GM18526 (cell line): ENCODE measurements around the gene PRDM2.

Source experiments
- POLR2A ChIP-seq: IDR thresholded peaks from 3 replicates; pipeline ENCODE4 v1.6.1; 2011; ENCODE audit not compliant: insufficient read length; ENCODE audit errors: extremely low read depth

PRDM2 gene

DNA sequence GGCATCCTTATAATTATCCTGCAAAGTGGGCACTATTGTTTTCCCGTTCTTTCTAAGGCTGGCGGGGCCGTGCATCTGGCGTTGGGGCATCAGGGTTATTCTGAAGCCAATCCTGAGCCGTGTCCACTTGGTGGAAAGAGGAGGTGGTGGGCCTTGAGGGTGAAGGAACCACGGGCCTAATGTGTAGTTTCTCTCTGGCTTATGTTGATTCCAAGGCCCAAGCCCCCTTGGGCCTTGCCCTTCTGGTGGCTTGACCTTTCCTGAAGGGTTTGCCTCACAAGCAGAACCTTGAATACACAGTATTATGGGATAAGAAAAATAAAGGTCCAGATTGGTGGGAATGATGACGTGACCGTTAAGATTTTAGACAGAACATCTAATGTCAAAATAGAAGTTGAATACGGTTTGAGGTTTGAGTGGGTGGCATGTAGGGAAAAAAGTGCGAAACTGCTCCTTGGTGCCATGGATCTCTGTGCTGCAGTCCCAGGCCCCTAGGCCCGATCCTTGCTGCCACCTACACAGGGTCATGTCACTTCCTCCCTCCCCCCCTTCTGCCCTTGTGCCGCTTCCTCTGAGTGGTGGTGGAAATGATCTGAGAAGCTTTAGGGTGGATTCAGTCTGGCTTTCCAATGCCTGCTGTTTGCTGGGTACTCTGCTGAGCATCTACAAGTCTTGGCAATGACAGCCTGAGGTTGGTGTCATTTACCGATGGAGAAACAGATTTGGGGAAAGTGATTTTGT lies 90.5 kb downstream of the PRDM2 start:
- no peak for TF ChIP-seq POLR2A

- TF ChIP-seq POLR2A, result no peak
These were observed 92.4 kb downstream of the PRDM2 start for GRCh38 chr1:13792419-13792818.

DNA sequence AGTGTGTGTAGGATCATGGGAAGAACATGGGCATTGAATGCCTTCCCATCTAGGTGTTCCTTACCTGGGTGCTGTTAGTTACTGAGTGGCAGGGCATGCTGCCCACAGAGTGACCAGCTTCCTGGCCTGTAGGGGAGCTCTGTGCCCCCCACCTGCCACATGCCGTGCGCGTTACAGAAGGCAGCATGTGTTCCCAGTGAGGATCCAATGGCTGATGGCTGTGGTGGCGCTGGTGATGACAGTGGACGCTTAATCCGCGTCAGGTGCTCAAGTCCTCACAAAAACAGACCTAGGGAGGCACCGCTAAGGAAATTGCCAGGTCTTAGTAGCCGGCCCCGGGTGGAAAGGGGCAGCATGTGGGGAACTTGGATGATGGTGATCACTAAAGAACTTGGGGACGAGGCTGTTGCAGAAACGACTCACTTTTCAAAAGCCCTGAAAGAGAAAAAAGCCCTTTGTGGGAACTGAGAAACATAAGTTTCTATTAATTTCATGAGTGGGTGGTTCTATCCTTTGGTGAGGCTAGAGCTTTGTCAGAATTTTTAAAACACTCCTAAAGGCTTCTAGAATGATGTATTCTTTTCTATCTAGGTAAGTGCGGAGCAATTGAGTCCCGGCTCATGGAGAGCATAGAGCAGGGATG lies 93.2 kb downstream of the PRDM2 start:
- TF ChIP-seq POLR2A, result no peak

DNA sequence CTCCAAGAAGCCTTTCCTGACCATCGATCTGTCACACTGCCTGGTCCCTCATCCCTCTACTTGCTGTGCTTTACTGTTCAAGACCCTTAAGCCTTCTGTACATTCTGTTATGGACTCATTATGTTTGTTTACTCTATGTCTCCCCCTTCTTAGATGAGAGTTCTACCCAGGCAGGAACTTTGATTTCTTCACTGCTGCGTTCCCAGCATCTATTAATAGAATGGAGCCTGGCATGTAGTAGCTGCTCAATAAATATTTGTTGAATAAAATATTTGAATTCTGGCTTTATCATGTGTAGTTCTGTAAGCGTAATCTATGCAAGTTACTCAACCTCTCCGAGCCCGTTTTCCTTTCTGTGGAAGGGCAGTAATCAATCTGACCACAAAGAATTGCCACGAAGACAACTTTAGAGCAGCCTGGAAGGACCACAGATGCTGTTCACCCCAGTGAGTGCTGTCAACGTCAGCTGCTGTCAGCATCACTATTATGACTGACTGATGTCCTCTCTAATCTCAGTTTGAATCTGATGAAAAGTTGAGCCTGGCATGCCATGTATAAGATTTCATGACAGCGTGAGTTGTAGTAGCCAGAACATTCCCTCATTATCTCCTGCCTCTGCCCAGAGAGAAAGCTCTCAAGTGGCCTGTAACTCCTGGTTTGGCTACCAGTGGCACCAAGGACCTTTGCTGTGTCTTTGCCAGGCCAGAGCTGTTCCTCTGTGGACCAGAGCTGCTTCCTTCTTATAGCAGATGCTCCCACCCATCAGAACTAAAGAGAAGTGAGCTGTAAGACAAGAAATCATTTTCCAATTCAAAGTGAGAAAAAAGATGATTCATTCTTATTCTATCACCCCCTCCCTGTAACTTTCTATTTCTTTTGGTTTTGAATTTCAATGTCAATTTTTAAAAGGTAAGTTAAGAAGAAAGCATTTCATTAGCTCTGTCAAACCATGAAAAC lies 94.5 kb downstream of the PRDM2 start:
- no peak for TF ChIP-seq POLR2A

GRCh38 chr1:13797397-13797796 lies 97.4 kb downstream of the PRDM2 start:
- no peak for TF ChIP-seq POLR2A

GRCh38 chr1:13798120-13798519 lies 98.1 kb downstream of the PRDM2 start:
- TF ChIP-seq POLR2A, result no peak

DNA sequence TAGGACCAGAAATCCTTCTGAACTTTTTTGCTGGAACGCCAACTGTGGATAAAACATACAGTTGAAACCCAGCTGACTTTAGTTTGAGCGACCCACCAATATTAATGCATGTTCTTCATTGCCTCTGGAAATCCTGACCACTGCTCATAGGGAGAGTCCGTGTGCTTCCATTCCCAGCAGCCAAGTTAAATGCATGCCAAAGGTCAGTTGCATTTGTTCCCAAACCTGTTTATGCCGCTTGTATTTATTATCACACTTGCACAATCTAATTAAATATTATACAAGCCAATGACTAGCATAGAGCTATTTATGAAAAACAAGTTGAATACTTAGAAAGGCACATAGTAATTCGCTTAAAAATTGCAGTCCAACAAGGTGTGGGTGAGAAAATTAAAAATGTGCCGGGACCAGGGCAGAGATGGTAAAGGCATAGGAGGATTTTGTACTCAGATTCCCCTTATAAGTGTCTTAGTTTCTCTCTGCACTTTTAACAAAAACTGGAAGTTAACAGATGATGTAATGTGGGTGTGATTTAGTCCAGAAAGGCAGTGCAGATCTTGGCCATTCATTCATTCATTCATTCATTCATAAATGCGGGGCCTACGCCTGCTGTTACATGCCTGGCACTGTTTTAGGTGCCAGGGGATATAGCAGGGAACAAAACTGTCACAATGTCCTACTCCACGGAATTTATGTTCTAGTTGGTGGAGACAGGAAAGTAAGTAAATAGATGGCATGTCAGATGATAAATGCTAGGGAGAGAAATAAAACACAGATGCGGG lies 99.7 kb downstream of the PRDM2 start:
- no peak for TF ChIP-seq POLR2A

DNA sequence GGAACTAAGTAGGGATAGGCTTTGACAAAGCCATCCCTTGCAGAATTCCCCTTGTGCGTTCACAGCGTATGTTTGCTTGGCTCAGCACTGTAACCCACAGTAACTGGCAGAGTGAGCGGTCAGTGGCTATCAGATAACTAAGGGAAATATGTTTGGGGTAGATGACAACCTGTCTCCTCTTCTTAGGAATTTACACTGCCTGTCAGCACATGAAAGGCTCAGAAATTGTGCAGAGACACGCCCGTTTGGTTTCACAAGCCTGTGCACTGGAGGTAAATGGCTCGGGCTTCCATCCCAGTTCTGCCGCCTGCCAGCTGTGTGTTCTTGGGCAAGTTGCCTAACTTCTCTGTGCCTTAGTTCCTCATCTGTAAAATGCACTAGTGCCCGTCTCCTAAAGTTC lies 101.2 kb downstream of the PRDM2 start:
- TF ChIP-seq POLR2A, result no peak

DNA sequence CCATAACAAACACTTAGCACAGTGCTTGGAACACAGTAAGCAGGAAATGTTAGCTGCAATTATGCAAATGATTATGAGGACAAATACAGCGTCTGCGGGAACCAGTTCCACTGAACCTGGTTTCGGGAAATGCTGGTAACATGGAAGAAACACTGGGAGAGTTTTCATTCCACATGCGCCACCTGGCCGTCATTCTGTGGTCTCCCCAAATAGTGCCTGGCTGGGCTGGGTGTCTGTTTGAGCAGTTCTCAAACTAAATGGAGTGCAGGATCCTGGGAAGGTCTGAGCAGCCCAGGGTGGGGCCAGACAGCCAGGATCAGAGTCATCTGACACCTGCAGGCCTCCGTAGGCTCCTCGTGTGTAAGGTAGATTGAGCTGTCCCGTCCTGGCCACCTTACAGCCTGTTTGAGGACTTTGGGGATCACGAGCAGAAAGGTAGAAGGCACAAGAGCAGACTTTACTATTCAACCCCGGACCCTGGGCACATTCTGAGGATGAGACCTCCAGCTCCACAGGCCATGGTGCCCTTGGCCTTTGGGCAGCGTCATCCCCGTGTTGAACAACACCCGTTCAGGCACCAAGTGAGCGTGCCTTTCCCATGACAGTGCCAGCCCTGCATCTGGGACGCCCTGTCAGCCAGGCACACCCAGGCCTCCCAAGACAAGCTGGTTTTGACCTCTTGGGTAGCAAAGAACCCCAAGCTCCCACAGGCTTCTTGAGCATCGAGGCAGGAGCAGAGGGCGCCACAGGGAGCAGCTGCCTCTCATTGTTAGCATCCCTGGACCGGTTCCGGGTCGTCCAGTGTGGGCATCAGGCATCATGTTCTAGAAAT lies 101.9 kb downstream of the PRDM2 start:
- no peak for TF ChIP-seq POLR2A

DNA sequence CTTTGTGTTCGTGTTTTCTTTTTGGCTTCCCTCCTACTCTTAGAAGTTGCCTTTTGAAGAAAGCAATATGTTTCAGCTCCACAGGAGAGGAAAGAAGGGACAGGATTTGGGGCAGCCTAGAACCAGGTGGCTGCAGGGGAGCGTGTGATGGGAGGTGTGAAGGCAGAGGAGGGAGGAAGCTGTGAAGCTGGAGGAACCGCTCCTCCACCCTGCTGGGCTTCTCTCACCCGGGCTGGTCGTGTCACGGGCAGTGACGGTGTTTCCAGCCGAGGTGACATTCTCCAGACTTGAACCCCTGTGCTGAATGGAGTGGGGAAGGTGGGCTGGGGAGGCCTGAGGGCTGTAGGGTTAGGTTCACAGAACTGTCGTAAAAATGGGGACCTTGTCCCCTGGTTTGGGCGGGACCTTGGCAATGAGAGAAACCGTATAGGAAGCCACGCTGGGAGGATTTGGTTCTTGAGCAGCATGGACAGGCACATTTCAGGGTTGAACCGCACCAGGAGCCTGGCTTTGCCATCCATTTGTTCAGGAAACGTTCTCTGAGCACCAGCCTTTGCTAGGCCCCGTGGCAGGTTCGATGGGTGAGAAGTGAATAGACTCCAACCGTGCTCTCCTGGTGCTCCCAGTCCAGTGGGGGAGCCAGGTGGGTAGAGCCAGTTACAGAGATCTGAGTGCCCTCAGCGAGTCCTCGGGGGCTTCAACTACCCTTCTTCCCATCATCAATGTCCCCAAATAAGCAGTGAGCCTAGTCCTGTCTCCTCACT lies 103.0 kb downstream of the PRDM2 start:
- TF ChIP-seq POLR2A, result no peak

DNA sequence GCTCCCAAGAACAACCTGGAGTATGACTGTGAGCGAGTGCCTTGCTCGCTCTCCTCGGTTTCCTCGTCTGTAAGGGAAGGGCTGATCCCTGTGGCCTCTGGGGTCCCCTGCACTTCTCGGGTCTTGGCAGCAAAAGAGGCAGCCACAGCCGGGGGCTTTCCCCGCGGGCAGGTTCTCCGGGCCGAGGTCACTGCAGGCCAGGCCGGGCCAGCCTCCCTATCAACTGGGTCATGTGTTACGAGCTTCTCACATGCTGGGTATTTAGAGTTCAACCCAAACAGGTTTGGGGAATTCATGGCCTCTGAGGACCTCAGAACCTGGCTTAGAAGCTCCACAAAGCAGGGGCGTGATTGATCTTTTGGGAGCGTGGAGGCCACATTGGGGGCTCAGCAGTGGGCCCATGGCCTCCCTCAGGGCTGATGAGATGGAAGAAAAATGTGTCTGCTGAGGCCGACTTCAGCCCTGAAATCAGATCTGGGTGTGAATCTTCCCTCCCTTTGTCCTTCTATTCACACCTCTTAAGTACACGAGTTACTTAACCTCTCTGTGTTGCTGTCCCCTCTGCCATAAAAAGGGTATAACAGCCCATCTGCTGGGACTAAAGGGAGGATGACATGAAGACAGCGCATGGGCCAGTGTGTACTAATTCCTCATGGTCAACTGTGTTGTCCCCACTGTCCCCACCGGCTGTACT lies 103.7 kb downstream of the PRDM2 start:
- TF ChIP-seq POLR2A, result no peak

DNA sequence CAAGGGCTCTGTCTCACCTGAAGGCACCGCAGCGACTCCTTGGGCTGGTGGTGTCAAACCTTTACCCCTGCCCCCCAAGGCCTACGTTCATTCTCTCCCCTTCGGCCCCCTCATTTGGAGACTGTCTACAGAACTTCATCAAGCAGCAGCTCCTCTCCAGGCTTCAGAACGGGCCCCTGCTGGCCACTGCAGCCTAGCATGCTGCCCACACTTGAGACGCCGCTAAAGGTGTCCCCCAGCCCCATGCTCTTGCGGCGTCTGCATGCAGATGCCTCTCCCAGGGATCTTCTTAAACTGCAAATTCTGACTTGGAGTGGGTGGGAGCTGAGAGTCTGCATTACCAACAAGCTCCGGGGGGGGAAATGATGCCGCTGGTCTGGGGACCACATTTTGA lies 104.2 kb downstream of the PRDM2 start:
- TF ChIP-seq POLR2A, result no peak

DNA sequence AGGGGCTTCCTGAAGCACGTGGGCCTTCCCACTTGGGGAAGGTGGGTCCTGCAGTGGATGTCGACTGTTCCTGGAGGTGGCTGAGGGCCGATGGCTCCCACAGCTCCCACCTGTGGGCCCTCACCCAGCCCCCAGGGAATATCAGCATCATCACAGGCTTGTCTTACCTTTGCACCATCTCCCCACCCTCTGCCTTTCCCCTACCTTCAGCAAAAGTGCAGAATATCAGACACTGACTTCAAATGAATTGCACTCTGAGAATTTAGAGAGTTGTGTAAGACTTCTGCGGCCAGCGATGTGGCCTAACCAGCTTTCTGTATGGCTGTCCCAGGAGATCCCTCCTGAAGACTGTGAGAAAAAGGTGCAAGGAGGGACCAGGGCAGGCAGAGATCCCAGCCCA lies 105.4 kb downstream of the PRDM2 start:
- TF ChIP-seq POLR2A, result no peak
